Activated naive CD8-positive, alpha-beta T cell treated with anti-CD3 and anti-CD28 coated beads for 36 hours (primary cell): ENCODE measurements around the gene C9orf153. TPM values are rescaled to one million over a fixed set of nuclear protein-coding genes. Genes with fewer than 3 reads are reported as not detected.

Source experiments
- DNase-seq: peaks from one replicate; pipeline ENCODE4 v3.0.0; 2021
- H3K27ac Mint-ChIP-seq: one replicate; pipeline ENCODE4 v1.8.0; 2022; ENCODE audit warnings: mild to moderate bottlenecking, moderate library complexity, mixed read lengths
- H3K27me3 Mint-ChIP-seq: one replicate; pipeline ENCODE4 v1.8.0; 2022; ENCODE audit warnings: mild to moderate bottlenecking, mixed read lengths
- H3K36me3 Mint-ChIP-seq: one replicate; pipeline ENCODE4 v1.8.0; 2021; ENCODE audit warnings: mild to moderate bottlenecking, mixed read lengths
- H3K4me1 Mint-ChIP-seq: one replicate; pipeline ENCODE4 v1.8.0; 2021; ENCODE audit warnings: mixed read lengths
- H3K4me3 Mint-ChIP-seq: one replicate; pipeline ENCODE4 v1.8.0; 2022; ENCODE audit warnings: mild to moderate bottlenecking, moderate library complexity, mixed read lengths
- H3K9me3 Mint-ChIP-seq: one replicate; pipeline ENCODE4 v1.8.0; 2022; ENCODE audit warnings: mixed read lengths
- total RNA-seq, 2 experiments: library from RNA; stranded (reverse); gene quantifications; one replicate each; pipeline ENCODE4 v1.2.3, GENCODE V29; 2021

C9orf153 gene
- total RNA-seq, 2 experiments from 2014 or later, result 0.38 TPM; not detected in 1

- Mint-ChIP-seq H3K27ac (peak overlapping the region; percentile 95), H3K27me3 (no peaks in the 10 kb centered on the region), H3K9me3 (no peaks in the 10 kb centered on the region), H3K36me3 (peaks cover 18% of the 10 kb centered on the region), H3K4me1 (peaks cover 44% of the 10 kb centered on the region), H3K4me3 (peak overlapping the region; percentile 85)
- no peak for DNase-seq
Observed at GRCh38 chr9:86281593-86282076, 22.2 kb upstream of the C9orf153 start.

DNA sequence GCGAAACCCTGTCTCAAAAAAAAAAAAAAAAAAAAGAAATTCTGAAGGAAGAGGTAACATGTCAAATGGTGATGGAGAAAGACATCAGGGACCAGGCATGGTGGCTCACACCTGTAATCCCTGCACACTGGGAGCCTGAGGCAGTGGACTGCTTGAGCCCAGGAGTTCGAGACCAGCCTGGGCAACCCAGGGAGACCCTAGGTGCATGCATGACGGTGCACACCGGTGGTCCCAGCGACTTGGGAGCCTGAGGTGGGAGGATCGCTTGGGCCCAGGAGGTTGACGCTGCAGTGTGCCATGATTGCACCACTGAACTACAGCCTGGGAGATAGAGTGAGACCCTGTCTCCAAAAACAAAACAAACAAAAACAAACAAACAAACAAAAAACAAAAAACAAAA lies 21.1 kb upstream of the C9orf153 start:
- Mint-ChIP-seq H3K4me1 (peaks cover 43% of the 10 kb centered on the region), H3K9me3 (no peaks in the 10 kb centered on the region), H3K36me3 (peaks cover 18% of the 10 kb centered on the region), H3K27me3 (no peaks in the 10 kb centered on the region), H3K4me3 (peak overlapping the region; percentile 85), H3K27ac (no peak overlapping the region)
- no peak for DNase-seq

DNA sequence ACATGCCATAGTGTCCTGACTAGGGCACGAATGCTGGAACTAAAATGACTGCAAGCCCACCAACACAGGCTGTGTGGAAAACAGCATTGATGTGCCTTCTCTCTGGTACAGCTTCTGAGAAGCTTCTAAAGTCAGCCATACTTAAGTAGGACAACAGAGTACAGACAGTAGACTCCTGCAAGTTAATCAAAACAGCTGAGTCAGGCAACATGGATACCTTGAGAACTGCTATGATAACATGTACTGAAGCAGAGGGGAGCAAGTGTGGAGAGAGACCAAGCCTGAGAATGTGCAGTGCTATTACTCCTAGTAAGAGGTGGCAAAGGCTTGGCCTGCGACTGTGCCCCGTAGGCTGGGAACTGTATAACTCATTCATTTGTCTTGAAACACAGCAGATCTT lies 20.4 kb upstream of the C9orf153 start:
- Mint-ChIP-seq H3K4me1 (peaks cover 36% of the 10 kb centered on the region), H3K4me3 (peak overlapping the region; percentile 42), H3K9me3 (no peaks in the 10 kb centered on the region), H3K27ac (no peak overlapping the region), H3K36me3 (peaks cover 18% of the 10 kb centered on the region), H3K27me3 (no peaks in the 10 kb centered on the region)
- DNase-seq, result no peak

GRCh38 chr9:86277072-86277471 lies 17.6 kb upstream of the C9orf153 start:
- no peak for DNase-seq
- H3K27ac Mint-ChIP-seq, result no peak overlapping the region
- peaks cover 26% of the 10 kb centered on the region for H3K36me3 Mint-ChIP-seq
- H3K4me1 Mint-ChIP-seq, result peaks cover 27% of the 10 kb centered on the region
- no peaks in the 10 kb centered on the region for H3K9me3 Mint-ChIP-seq
- H3K4me3 Mint-ChIP-seq, result no peak overlapping the region
- H3K27me3 Mint-ChIP-seq, result no peaks in the 10 kb centered on the region

GRCh38 chr9:86275962-86276361 lies 16.5 kb upstream of the C9orf153 start:
- no peaks in the 10 kb centered on the region for H3K9me3 Mint-ChIP-seq
- no peak for DNase-seq
- H3K27ac Mint-ChIP-seq, result no peak overlapping the region
- peaks cover 23% of the 10 kb centered on the region for H3K4me1 Mint-ChIP-seq
- peaks cover 30% of the 10 kb centered on the region for H3K36me3 Mint-ChIP-seq
- no peaks in the 10 kb centered on the region for H3K27me3 Mint-ChIP-seq
- no peak overlapping the region for H3K4me3 Mint-ChIP-seq

DNA sequence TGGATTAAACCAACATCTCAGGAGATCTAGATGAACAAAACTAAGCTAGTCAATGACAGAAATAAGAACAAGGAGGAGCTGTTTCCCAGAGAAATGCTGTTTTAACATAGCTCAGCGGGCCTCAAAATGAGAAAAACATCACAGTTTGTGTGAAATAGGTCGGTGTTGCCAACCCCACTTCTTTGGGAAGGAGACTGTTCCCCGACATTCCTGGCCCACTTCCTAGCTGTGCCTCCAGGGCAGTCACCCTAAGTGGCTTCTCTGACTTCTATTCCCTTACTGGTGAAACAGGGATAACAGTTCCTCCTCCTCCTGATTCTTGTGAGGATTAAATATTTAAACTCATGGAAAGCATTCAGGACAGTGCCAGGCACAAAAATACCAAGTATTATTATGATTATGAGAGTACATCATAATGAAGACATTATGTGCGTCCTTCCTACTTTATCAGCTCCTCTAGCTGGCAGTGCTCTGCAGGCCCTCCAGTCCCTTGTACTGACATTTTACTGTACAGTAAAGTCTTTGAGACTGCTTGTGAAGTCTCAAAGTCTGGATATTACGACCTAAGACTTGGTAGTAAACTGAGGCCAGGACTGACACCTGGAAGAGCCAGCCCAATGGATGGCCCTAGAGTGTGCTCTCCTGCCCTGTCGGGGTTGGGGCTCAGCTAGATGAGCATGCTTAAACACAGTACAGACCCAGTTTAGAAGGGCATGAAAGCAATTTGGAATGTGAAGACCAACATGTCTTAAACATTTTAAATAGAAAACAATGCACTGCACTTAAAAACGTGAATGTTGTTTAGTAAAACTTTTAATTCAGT lies 15.6 kb upstream of the C9orf153 start:
- Mint-ChIP-seq H3K27me3 (no peaks in the 10 kb centered on the region), H3K4me3 (no peak overlapping the region), H3K36me3 (peaks cover 30% of the 10 kb centered on the region), H3K4me1 (peaks cover 20% of the 10 kb centered on the region), H3K27ac (no peak overlapping the region), H3K9me3 (no peaks in the 10 kb centered on the region)
- no peak for DNase-seq

- Mint-ChIP-seq H3K9me3 (no peaks in the 10 kb centered on the region), H3K4me3 (no peak overlapping the region), H3K27me3 (no peaks in the 10 kb centered on the region), H3K27ac (no peak overlapping the region), H3K36me3 (peaks cover 34% of the 10 kb centered on the region), H3K4me1 (peaks cover 4% of the 10 kb centered on the region)
- DNase-seq, result no peak
Observed at GRCh38 chr9:86272221-86272620, 12.8 kb upstream of the C9orf153 start.

DNA sequence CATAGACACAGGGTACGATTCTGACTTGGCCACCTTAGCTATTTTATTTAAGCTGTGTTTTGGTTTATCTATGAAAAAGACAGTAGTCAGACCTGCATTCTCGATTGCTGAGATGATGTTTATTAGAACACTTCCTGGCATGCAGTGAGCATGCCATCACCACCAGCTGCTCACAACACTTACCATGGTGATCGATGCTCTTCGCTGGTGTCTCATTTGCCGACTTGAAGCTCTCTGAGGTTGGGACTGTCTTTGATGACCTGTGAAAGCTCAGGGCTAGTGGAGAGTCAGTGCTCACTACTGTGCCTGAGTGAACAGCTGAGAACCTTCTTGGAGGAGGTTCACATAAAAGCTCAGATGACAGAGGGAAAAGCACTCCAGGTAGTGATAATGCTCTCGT lies 4.4 kb upstream of the C9orf153 start:
- peaks cover 18% of the 10 kb centered on the region for H3K36me3 Mint-ChIP-seq
- H3K9me3 Mint-ChIP-seq, result no peaks in the 10 kb centered on the region
- DNase-seq, result no peak
- no peaks in the 10 kb centered on the region for H3K27me3 Mint-ChIP-seq
- H3K4me3 Mint-ChIP-seq, result no peak overlapping the region
- H3K27ac Mint-ChIP-seq, result no peak overlapping the region
- peaks cover 3% of the 10 kb centered on the region for H3K4me1 Mint-ChIP-seq

DNA sequence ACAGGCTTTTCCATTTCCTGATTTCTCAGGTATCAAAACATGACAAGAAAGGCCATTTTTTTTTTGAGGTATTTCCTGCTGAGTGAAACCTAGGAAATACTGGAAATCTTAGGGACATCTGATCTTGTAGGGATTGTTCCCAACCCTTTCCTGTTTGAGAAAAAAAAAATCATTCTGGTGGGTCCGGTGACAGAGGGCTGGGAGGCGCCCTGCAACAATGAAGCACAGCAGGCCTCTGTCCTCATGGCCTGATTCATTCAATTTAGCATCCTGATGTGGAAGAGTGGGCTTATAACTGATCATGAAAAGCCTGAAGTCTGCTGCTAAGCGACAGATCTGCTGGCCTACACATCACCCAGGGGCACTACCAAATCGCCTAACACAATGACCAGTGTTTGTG lies 3.0 kb upstream of the C9orf153 start:
- H3K9me3 Mint-ChIP-seq, result no peaks in the 10 kb centered on the region
- peaks cover 3% of the 10 kb centered on the region for H3K4me1 Mint-ChIP-seq
- H3K27ac Mint-ChIP-seq, result no peak overlapping the region
- DNase-seq, result no peak
- H3K27me3 Mint-ChIP-seq, result no peaks in the 10 kb centered on the region
- no peak overlapping the region for H3K4me3 Mint-ChIP-seq
- H3K36me3 Mint-ChIP-seq, result peaks cover 16% of the 10 kb centered on the region

GRCh38 chr9:86257391-86257790 lies 2.1 kb downstream of the C9orf153 start:
- no peak overlapping the region for H3K27ac Mint-ChIP-seq
- no peaks in the 10 kb centered on the region for H3K27me3 Mint-ChIP-seq
- H3K4me3 Mint-ChIP-seq, result no peak overlapping the region
- no peak for DNase-seq
- no peaks in the 10 kb centered on the region for H3K4me1 Mint-ChIP-seq
- H3K9me3 Mint-ChIP-seq, result peaks cover 4% of the 10 kb centered on the region
- peaks cover 12% of the 10 kb centered on the region for H3K36me3 Mint-ChIP-seq

DNA sequence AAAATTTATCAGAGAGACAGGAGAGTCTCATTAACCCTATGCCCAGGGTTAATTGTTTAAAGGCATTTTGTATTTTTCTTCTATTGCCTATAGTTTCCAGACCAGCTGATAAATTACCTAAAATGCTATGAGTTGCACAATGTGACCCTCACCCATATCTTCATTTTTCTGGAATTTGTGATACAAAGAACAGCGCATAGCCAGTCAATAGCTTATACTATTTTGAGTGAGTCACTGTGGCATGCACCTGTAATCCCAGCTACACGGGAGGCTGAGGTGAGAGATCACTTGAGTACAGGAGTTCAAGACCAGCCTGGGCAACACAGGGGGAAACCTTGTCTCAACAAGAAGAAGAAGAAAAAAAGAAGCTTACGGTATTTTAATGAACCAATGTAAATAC lies 2.8 kb downstream of the C9orf153 start:
- H3K27me3 Mint-ChIP-seq, result no peaks in the 10 kb centered on the region
- H3K4me1 Mint-ChIP-seq, result no peaks in the 10 kb centered on the region
- no peak overlapping the region for H3K27ac Mint-ChIP-seq
- DNase-seq, result no peak
- no peak overlapping the region for H3K4me3 Mint-ChIP-seq
- peaks cover 14% of the 10 kb centered on the region for H3K36me3 Mint-ChIP-seq
- H3K9me3 Mint-ChIP-seq, result peaks cover 6% of the 10 kb centered on the region

DNA sequence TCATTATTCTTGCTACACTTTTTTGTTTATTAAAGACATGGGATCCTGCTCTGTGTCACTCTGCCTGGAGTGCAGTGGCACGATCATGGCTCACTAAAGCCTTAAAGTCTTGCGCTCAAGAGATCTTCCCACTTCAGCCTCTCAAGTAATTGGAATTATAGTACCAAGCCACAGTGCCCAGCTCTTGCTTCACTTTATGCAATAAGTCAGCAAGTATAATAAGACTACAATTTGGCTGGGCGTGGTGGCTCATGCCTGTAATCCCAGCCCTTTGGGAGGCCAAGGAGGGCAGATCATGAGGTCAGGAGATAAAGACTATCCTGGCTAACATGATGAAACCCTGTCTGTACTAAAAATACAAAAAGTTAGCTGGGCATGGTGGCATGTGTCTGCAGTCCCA lies 5.9 kb downstream of the C9orf153 start:
- no peak for DNase-seq
- Mint-ChIP-seq H3K4me3 (no peak overlapping the region), H3K4me1 (no peaks in the 10 kb centered on the region), H3K9me3 (peaks cover 7% of the 10 kb centered on the region), H3K36me3 (peaks cover 15% of the 10 kb centered on the region), H3K27ac (no peak overlapping the region), H3K27me3 (no peaks in the 10 kb centered on the region)

GRCh38 chr9:86252870-86253269 lies 6.6 kb downstream of the C9orf153 start:
- Mint-ChIP-seq H3K4me1 (no peaks in the 10 kb centered on the region), H3K9me3 (peaks cover 7% of the 10 kb centered on the region), H3K36me3 (peaks cover 15% of the 10 kb centered on the region), H3K27me3 (no peaks in the 10 kb centered on the region), H3K4me3 (no peak overlapping the region), H3K27ac (no peak overlapping the region)
- DNase-seq, result no peak

DNA sequence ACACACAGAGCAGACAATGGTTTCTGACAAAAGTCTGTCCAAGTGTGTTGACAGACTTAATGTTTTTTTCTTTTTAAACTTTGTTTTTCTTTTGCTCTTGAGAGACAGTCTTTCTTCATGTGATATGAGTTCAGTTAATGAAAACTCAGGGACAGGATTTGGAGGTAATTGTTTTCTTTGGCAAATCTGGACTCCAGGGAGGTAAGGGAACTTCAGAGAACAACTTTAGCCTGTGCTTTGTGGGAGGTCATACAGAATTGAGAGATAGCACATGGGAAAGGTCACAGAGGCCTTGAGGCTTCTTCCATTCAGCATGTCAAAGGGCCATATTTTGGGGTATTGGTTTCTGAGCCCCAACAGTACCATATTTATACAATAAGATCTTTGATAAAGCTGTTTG lies 9.3 kb downstream of the C9orf153 start:
- Mint-ChIP-seq H3K27me3 (no peaks in the 10 kb centered on the region), H3K9me3 (peaks cover 7% of the 10 kb centered on the region), H3K27ac (no peak overlapping the region), H3K36me3 (peaks cover 14% of the 10 kb centered on the region), H3K4me1 (no peaks in the 10 kb centered on the region), H3K4me3 (no peak overlapping the region)
- DNase-seq, result no peak

DNA sequence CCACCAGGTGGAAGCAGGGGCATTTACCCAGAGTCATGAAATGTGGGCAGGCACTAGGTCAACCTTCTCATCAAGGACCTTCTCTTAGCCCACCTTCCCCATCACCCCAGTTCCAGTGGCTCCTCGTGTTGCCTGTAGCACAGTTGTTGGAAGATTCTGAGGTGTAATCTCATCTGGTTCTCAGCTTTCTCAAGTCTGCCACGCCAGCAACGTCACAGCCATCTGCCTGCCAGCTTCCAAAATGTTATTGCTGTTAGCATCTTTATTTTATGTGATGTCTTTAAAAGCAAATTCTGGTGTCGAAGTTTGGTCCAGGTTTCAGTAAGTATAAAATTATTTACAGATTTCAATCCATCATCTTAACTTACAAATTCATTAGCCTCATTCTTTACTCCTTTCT lies 10.7 kb downstream of the C9orf153 start:
- no peak for DNase-seq
- H3K27ac Mint-ChIP-seq, result no peak overlapping the region
- H3K27me3 Mint-ChIP-seq, result no peaks in the 10 kb centered on the region
- no peak overlapping the region for H3K4me3 Mint-ChIP-seq
- peaks cover 8% of the 10 kb centered on the region for H3K36me3 Mint-ChIP-seq
- H3K4me1 Mint-ChIP-seq, result no peaks in the 10 kb centered on the region
- peaks cover 6% of the 10 kb centered on the region for H3K9me3 Mint-ChIP-seq

DNA sequence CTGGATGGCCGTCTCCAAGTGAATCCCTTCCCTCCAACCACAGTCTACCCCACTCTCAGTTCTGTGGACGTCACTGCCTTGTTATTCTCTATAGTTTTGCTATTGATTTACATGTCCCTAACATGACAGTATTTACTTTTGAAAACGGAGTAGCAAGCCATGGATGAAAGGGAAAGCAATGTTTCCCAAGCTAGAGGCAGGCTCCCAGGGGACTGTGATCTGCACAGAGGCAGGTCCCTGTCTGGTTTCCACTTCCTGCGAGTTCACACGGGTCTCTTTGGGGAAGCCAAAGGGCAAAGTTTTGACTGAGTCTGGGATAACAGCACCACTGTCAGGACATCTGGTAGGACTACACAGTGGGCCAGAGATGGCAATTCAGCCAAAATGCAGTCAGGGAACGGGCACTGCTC lies 12.7 kb downstream of the C9orf153 start:
- DNase-seq, result no peak
- Mint-ChIP-seq H3K9me3 (peaks cover 2% of the 10 kb centered on the region), H3K4me1 (no peaks in the 10 kb centered on the region), H3K27ac (no peak overlapping the region), H3K36me3 (peaks cover 2% of the 10 kb centered on the region), H3K4me3 (no peak overlapping the region), H3K27me3 (no peaks in the 10 kb centered on the region)
